GM19452 (cell line): ENCODE data around the gene PAMR1.

ENCODE experiments used
- ATAC-seq: cut with Tn5 transposase; IDR thresholded peaks from one replicate; pipeline ENCODE4 v1.9.1; 2021; ENCODE audit not compliant: unreplicated experiment

The PAMR1 gene

GRCh38 chr11:35407041-35407440 lies 118.4 kb downstream of the PAMR1 start:
- ATAC-seq: no peak

GRCh38 chr11:35404388-35404775 lies 121.0 kb downstream of the PAMR1 start:
- ATAC-seq: no peak

- no peak for ATAC-seq
Measured at GRCh38 chr11:35403765-35404387, 121.5 kb downstream of the PAMR1 start.

GRCh38 chr11:35402751-35403660 lies 122.4 kb downstream of the PAMR1 start:
- ATAC-seq: no peak

- no peak for ATAC-seq
Measured at GRCh38 chr11:35398881-35399280, 126.5 kb downstream of the PAMR1 start.

- no peak for ATAC-seq
Measured at GRCh38 chr11:35394941-35395340, 130.5 kb downstream of the PAMR1 start.

GRCh38 chr11:35393098-35393497 lies 132.3 kb downstream of the PAMR1 start:
- ATAC-seq: no peak

- ATAC-seq: peak; percentile 42
Measured at GRCh38 chr11:35391922-35392688, 133.3 kb downstream of the PAMR1 start.

GRCh38 chr11:35390737-35391682 lies 134.4 kb downstream of the PAMR1 start:
- peak; percentile 85 for ATAC-seq

GRCh38 chr11:35389897-35390465 lies 135.4 kb downstream of the PAMR1 start:
- ATAC-seq: no peak

- ATAC-seq: no peak
Measured at GRCh38 chr11:35389112-35389511, 136.3 kb downstream of the PAMR1 start.

GRCh38 chr11:35388061-35388460 lies 137.4 kb downstream of the PAMR1 start:
- no peak for ATAC-seq

- ATAC-seq: no peak
Measured at GRCh38 chr11:35387111-35387982, 138.1 kb downstream of the PAMR1 start.

GRCh38 chr11:35383953-35384352 lies 141.5 kb downstream of the PAMR1 start:
- no peak for ATAC-seq
